ENCODE measurements around the gene MORN2. TPM values are rescaled to one million over a fixed set of nuclear protein-coding genes. Genes with fewer than 3 reads are reported as not detected.

Gene MORN2
- total RNA-seq (2016; rRNA removed; fragmentation: Illumina TruSeq; extraction: Trizol) (28.0 and 38.6 TPM in 2 replicates), polyA plus RNA-seq (2011; rRNA removed) (4.6 and 7.0 TPM in 2 replicates), polyA minus RNA-seq (2011; rRNA and poly(A)+ RNA removed; ENCODE audit: low replicate concordance) (0.58 and 1.8 TPM in 2 replicates), Bru-seq, nascent RNA (percentile 52 among the genes with signal in this experiment), BruChase-seq, experiment 1, labeled RNA remaining after a 6-hour chase (percentile 51 among the genes with signal in this experiment), BruChase-seq, experiment 2, labeled RNA remaining after a 2-hour chase (percentile 44 among the genes with signal in this experiment)
- 15.2 and 17.8 TPM in 2 replicates for total RNA-seq (2016; cell fraction: cytosol; rRNA removed; fragmentation: Illumina TruSeq; extraction: Trizol; ENCODE audit: low read depth)
- 26.8 and 38.7 TPM in 2 replicates for total RNA-seq (2016; cell fraction: insoluble cytoplasmic fraction; rRNA removed; fragmentation: Illumina TruSeq; extraction: Trizol)
- total RNA-seq (2016; cell fraction: membrane; rRNA removed; fragmentation: Illumina TruSeq; extraction: Trizol), result 21.3 and 23.0 TPM in 2 replicates
- 10.8 and 13.4 TPM in 2 replicates for total RNA-seq (2016; cell fraction: nucleus; rRNA removed; fragmentation: Illumina TruSeq; extraction: Trizol)
- polyA plus RNA-seq (2011; cell fraction: cytosol; rRNA removed), result 3.8 and 5.3 TPM in 2 replicates
- 0.76 and 1.3 TPM in 2 replicates for polyA plus RNA-seq (2011; cell fraction: nucleus; rRNA removed)
- polyA plus RNA-seq (2012), result 8.9 and 12.7 TPM in 2 replicates
- 16.5 and 17.4 TPM in 2 replicates for polyA plus RNA-seq (2016; cell fraction: cytosol; fragmentation: Illumina TruSeq; extraction: Trizol; ENCODE audit: low read depth)
- 36.3 and 42.2 TPM in 2 replicates for polyA plus RNA-seq (2016; cell fraction: insoluble cytoplasmic fraction; fragmentation: Illumina TruSeq; extraction: Trizol; ENCODE audit: low read depth)
- 21.4 and 21.5 TPM in 2 replicates for polyA plus RNA-seq (2016; cell fraction: membrane; fragmentation: Illumina TruSeq; extraction: Trizol; ENCODE audit: low read depth)
- polyA plus RNA-seq (2016; cell fraction: nucleus; fragmentation: Illumina TruSeq; extraction: Trizol; ENCODE audit: insufficient read depth, low read depth), result 19.3 and 21.2 TPM in 2 replicates
- 2.3 and 2.4 TPM in 2 replicates for polyA minus RNA-seq (2011; cell fraction: cytosol; rRNA and poly(A)+ RNA removed)
- polyA minus RNA-seq (2011; cell fraction: nucleus; rRNA and poly(A)+ RNA removed), result 1.8 and 3.2 TPM in 2 replicates
- long read RNA-seq, experiment 1, transcript MORN2-201 (5 exons, 739 nt), result major isoform, 22 of 25 reads
- long read RNA-seq, experiment 1, partial matches to known transcripts, result 2 of 25 reads
- long read RNA-seq, experiment 1, other reads (novel, unspliced or antisense), result 1 of 25 reads
- long read RNA-seq, experiment 2, transcript MORN2-201 (5 exons, 739 nt), result major isoform, 10 of 14 reads
- long read RNA-seq, experiment 2, partial matches to known transcripts, result 1 of 14 reads
- long read RNA-seq, experiment 2, other reads (novel, unspliced or antisense), result 2 of 14 reads

GRCh38 chr2:38875576-38876367 is at the start of gene MORN2, which contains the start of gene DHX57:
Gene MORN2, plus strand, starts transcription at chr2:38875976.
Gene DHX57, minus strand, starts transcription at chr2:38875934. Its CDS starts 7,529 bp downstream, at chr2:38868405.
- no TSS peak for BruUV-seq (replicated peaks)
- H3K27ac ChIP-seq (ENCODE audit: extremely low read length, insufficient read depth, low read length), result peak within 1 kb of the TSS; percentile 54
- no peaks in the 10 kb centered on the region for H3K9me3 ChIP-seq (ENCODE audit: low read length)
- 0% methylated on average over 31 of the region's 52 CpGs for WGBS (ENCODE audit: low lambda C conversion rate)
- FAIRE-seq, result peak; percentile 63
- peak within 1 kb of the TSS; percentile 97 for H2AFZ ChIP-seq (ENCODE audit: low read length)
- no peaks in the 10 kb centered on the region for H4K20me1 ChIP-seq (ENCODE audit: insufficient read depth, low read length)
- in situ Hi-C loops (cut with HindIII; ENCODE audit: extremely low pct_ligation_motif_present, low pct_unique_long_range_greater_than_20kb) (no loop called here), intact Hi-C loops (cut with micrococcal nuclease; ENCODE audit: unreplicated experiment) (loop anchor here (2.0 to 10.0 kb wide), 3 partner anchors 52 to 259 kb away; no protein-coding TSS in a partner anchor)
- H3K4me3 ChIP-seq (replicated peaks in 1 of 3; ENCODE audit: insufficient read depth in 1 of 3, low read depth in 2 of 3, low read length in 3 of 3), result peak within 1 kb of the TSS; percentile 58 to 97 (median 81)
- H3K4me1 ChIP-seq (ENCODE audit: insufficient read depth, low read length), result peaks cover 28% of the 10 kb centered on the region
- H3K79me2 ChIP-seq (ENCODE audit: insufficient read depth, low read length), result peaks cover 35% of the 10 kb centered on the region
- H3K27me3 ChIP-seq (ENCODE audit: control insufficient read depth in 1 of 2, insufficient read depth in 2 of 2, low read length in 2 of 2), result no peaks in the 10 kb centered on the region; a peak in 1 of 5 replicates
- peak; percentile 99 for ATAC-seq
- H3K9ac ChIP-seq (ENCODE audit: insufficient read depth, low read depth, low read length), result peak within 1 kb of the TSS; percentile 74
- CTCF ChIA-PET (ENCODE audit: low intra/inter-chr PET ratio, low total read pairs), result no interaction called here
- H3K4me2 ChIP-seq (ENCODE audit: low read depth, low read length), result peak within 1 kb of the TSS; percentile 95
- H3K36me3 ChIP-seq (replicated peaks in 1 of 2; ENCODE audit: control insufficient read depth in 1 of 2, insufficient read depth in 2 of 2, low read length in 2 of 2), result no peaks in the 10 kb centered on the region
- POLR2A ChIA-PET, result interaction anchor here (0.7 to 2.4 kb wide), 7 partner anchors 18 to 275 kb away, joined by 3 to 8 read pairs (median 4); partner anchors contain the start of genes SOS1 and SRSF7
- DNase-seq (ENCODE audit: low spot score), result peak; percentile 87
- TF ChIP-seq CSRNP2 (CRISPR knock-in tag; conservative IDR thresholded peaks at IDR 0.05; ENCODE audit: low read depth) (no peak), ZNF674 (CRISPR knock-in tag; IDR thresholded peaks at IDR 0.05; ENCODE audit: low read depth) (peak; percentile 59; the same call in 1 of the 2 replicates), NBN (conservative IDR thresholded peaks at IDR 0.05) (no peak), ZNF282 (IDR thresholded peaks at IDR 0.05; ENCODE audit: partially characterized antibody) (no peak), ATF2 (CRISPR knock-in tag; IDR thresholded peaks at IDR 0.05) (peak; percentile 77; the same call in 1 of the 2 replicates), ZNF619 (CRISPR knock-in tag; IDR thresholded peaks at IDR 0.05) (no peak; the same call in 1 of the 2 replicates), BORCS8-MEF2B (CRISPR knock-in tag; IDR thresholded peaks at IDR 0.05) (peak; percentile 88), SMAD1 (CRISPR knock-in tag; IDR thresholded peaks at IDR 0.05; ENCODE audit: borderline replicate concordance, low read depth) (peak; percentile 59; the same call in 1 of the 2 replicates), EP300 (IDR thresholded peaks at IDR 0.05; ENCODE audit: low read depth in 2 of 2, low read length in 2 of 2) (peak in 1 of 2 experiments; percentile 53; a peak in 1 of 4 replicates), EP300 (CRISPR knock-in tag; IDR thresholded peaks at IDR 0.05; ENCODE audit: borderline replicate concordance) (no peak; the same call in 1 of the 2 replicates), RARG (CRISPR knock-in tag; IDR thresholded peaks at IDR 0.05; ENCODE audit: low read depth) (no peak)
